A673 (cell line): ENCODE results near the gene SRPX2. TPM values are rescaled to one million over a fixed set of nuclear protein-coding genes. Genes with fewer than 3 reads are reported as not detected.

Source experiments
- BruUV-seq: library from RNA; stranded (reverse); fragments of 400-500 nt; replicated peaks from 2 replicates; lab custom pipeline; 2021; lab: Mats Ljungman, UMichigan
- CTCF ChIA-PET: fragments of 300-600 bp; sonication (Branson Sonifier 250); formaldehyde crosslinking; loops from one replicate; lab custom pipeline; 2022; ENCODE audit warnings: antibody characterized with exemption; lab: Charles Lee
- POLR2A ChIA-PET: fragments of 300-600 bp; sonication (Branson Sonifier 250); formaldehyde crosslinking; loops from one replicate; lab custom pipeline; 2022; ENCODE audit warnings: antibody characterized with exemption; ENCODE audit not compliant: low non-redundant PET; lab: Charles Lee
- DNase-seq: peaks from one replicate; pipeline ENCODE4 v3.0.0-alpha.2; 2015; ENCODE audit warnings: low spot score
- H3K27ac ChIP-seq: fragments of 200-600 bp; sonication (generic); 2 replicates; pipeline ENCODE4 v1.5.1; 2016; ENCODE audit warnings: mixed run types, low read depth, mild to moderate bottlenecking, mixed read lengths, antibody characterized with exemption, low read length; ENCODE audit not compliant: poor library complexity, severe bottlenecking
- H3K27me3 ChIP-seq: fragments of 200-600 bp; sonication (generic); replicated peaks from 2 replicates; pipeline ENCODE4 v1.6.1; 2017; ENCODE audit warnings: mixed run types, low read depth, mild to moderate bottlenecking, mixed read lengths, antibody characterized with exemption, low read length; ENCODE audit not compliant: insufficient read depth, poor library complexity
- H3K36me3 ChIP-seq: fragments of 200-600 bp; sonication (generic); 2 replicates; pipeline ENCODE4 v1.6.1; 2016; ENCODE audit warnings: mixed run types, mild to moderate bottlenecking, mixed read lengths, antibody characterized with exemption, low read length; ENCODE audit not compliant: insufficient read depth, poor library complexity, severe bottlenecking
- H3K4me1 ChIP-seq: fragments of 200-600 bp; sonication (generic); 2 replicates; pipeline ENCODE4 v1.6.1; 2017; ENCODE audit warnings: mixed run types, mild to moderate bottlenecking, mixed read lengths, antibody characterized with exemption, low read length; ENCODE audit not compliant: insufficient read depth, poor library complexity, severe bottlenecking
- H3K4me3 ChIP-seq: fragments of 200-600 bp; sonication (generic); 2 replicates; pipeline ENCODE4 v1.5.1; 2016; ENCODE audit warnings: low read depth, mixed run types, mild to moderate bottlenecking, mixed read lengths, low read length; ENCODE audit not compliant: poor library complexity, severe bottlenecking
- H3K9me3 ChIP-seq: fragments of 200-600 bp; sonication (generic); 2 replicates; pipeline ENCODE4 v1.6.1; 2016; ENCODE audit warnings: mixed run types, low read depth, mild to moderate bottlenecking, mixed read lengths, antibody characterized with exemption, low read length; ENCODE audit not compliant: poor library complexity, severe bottlenecking
- CTCF ChIP-seq: fragments of 300-800, 200-600 bp; sonication (generic); conservative IDR thresholded peaks from 2 replicates; pipeline ENCODE4 v1.5.1; 2017; ENCODE audit warnings: low read depth, mild to moderate bottlenecking, antibody characterized with exemption, low read length, moderate library complexity, mixed read lengths
- EZH2 ChIP-seq: fragments of 200-600 bp; sonication (generic); IDR thresholded peaks from 2 replicates; pipeline ENCODE4 v1.6.1; 2017; ENCODE audit warnings: borderline replicate concordance, low read depth, mild to moderate bottlenecking, mixed read lengths, antibody characterized with exemption, low read length; ENCODE audit not compliant: poor library complexity, severe bottlenecking
- intact Hi-C: fragments of 100-400 bp; cut with micrococcal nuclease; formaldehyde crosslinking; loops from one replicate; pipeline ENCODE4 v1.10.0; 2022; ENCODE audit not compliant: unreplicated experiment
- total RNA-seq: library from RNA; stranded (reverse); gene quantifications from 2 replicates; pipeline ENCODE4 v1.2.3, GENCODE V29; 2021

Gene SRPX2
- total RNA-seq, 1 experiment from 2014 or later, result 12.3 TPM

- ChIA-PET POLR2A (no interaction called here), CTCF (no interaction called here)
- H3K36me3 ChIP-seq, result no peaks in the 10 kb centered on the region
- H3K4me3 ChIP-seq, result no peak overlapping the region
- TF ChIP-seq EZH2 (no peak), CTCF (no peak)
- no peak for DNase-seq
- BruUV-seq, result no TSS peak
- H3K9me3 ChIP-seq, result no peaks in the 10 kb centered on the region
- no peaks in the 10 kb centered on the region for H3K4me1 ChIP-seq
- no peaks in the 10 kb centered on the region for H3K27me3 ChIP-seq
- intact Hi-C loops, result no loop called here
- H3K27ac ChIP-seq, result no peak overlapping the region
Measured at GRCh38 chrX:100696699-100697351, 52.8 kb downstream of the SRPX2 start.

- H3K9me3 ChIP-seq, result no peaks in the 10 kb centered on the region
- no peaks in the 10 kb centered on the region for H3K27me3 ChIP-seq
- no peak overlapping the region for H3K4me3 ChIP-seq
- no peaks in the 10 kb centered on the region for H3K36me3 ChIP-seq
- no TSS peak for BruUV-seq
- no peak overlapping the region for H3K27ac ChIP-seq
- POLR2A ChIA-PET, result no interaction called here
- H3K4me1 ChIP-seq, result no peaks in the 10 kb centered on the region
- CTCF ChIA-PET, result no interaction called here
- DNase-seq, result no peak
- intact Hi-C loops, result no loop called here
- TF ChIP-seq EZH2 (no peak), CTCF (no peak)
Measured at GRCh38 chrX:100698551-100698950, 54.6 kb downstream of the SRPX2 start.

- H3K4me3 ChIP-seq, result no peak overlapping the region
- no peak for DNase-seq
- intact Hi-C loops, result no loop called here
- no peaks in the 10 kb centered on the region for H3K4me1 ChIP-seq
- no peaks in the 10 kb centered on the region for H3K9me3 ChIP-seq
- no peaks in the 10 kb centered on the region for H3K36me3 ChIP-seq
- CTCF ChIA-PET, result no interaction called here
- POLR2A ChIA-PET, result no interaction called here
- H3K27me3 ChIP-seq, result no peaks in the 10 kb centered on the region
- BruUV-seq, result no TSS peak
- no peak overlapping the region for H3K27ac ChIP-seq
- no peak for TF ChIP-seq EZH2
- TF ChIP-seq CTCF, result no peak
Measured at GRCh38 chrX:100700809-100701208, 56.8 kb downstream of the SRPX2 start.
